HepG2 (cell line): Measurements from ENCODE around the gene ITGB1. TPM values are rescaled to one million over a fixed set of nuclear protein-coding genes. Genes with fewer than 3 reads are reported as not detected.
A peak's percentile ranks its signal among the peaks of the same experiment; 100 is the strongest.

Experiments
- ATAC-seq: fragments of 200-7000 bp; cut with Tn5 transposase; 3 replicates; pipeline ENCODE4 v1.9.1; 2020; ENCODE audit warnings: mild to moderate bottlenecking, moderate library complexity
- BruUV-seq: library from RNA; stranded (reverse); fragments of 400-500 nt; replicated peaks from 2 replicates; lab custom pipeline; 2021; lab: Mats Ljungman, UMichigan
- CTCF ChIA-PET: fragments of 300-600 bp; formaldehyde crosslinking; extraction: SDS; loops from one replicate; lab custom pipeline; 2021; ENCODE audit warnings: low total read pairs, inconsistent platforms, low intra/inter-chr PET ratio; lab: Yijun Ruan, JAX
- POLR2A ChIA-PET: fragments of 350-600 bp; sonication (Branson Sonifier 250); formaldehyde crosslinking; loops from one replicate; lab custom pipeline; 2020; ENCODE audit warnings: antibody characterized with exemption, inconsistent platforms; lab: Yijun Ruan, JAX
- DNase-seq: peaks from one replicate; pipeline ENCODE4 v3.0.0-alpha.2; 2015; ENCODE audit warnings: low spot score
- FAIRE-seq: peaks from 3 replicates; lab custom pipeline; 2011; peaks lifted over from hg19 to GRCh38; lab: Jason Lieb, UNC
- H2AFZ ChIP-seq: one replicate; pipeline ENCODE4 v1.6.1; 2011; ENCODE audit warnings: low read length, inconsistent platforms
- H3K27ac ChIP-seq: fragments of 300-600 bp; 3 replicates; pipeline ENCODE4 v1.8.0; 2011; ENCODE audit warnings: mixed run types, mild to moderate bottlenecking, mixed read lengths, low read length, inconsistent platforms; ENCODE audit not compliant: insufficient read depth; ENCODE audit errors: extremely low read length
- H3K27me3 ChIP-seq, 2 experiments: fragments of 200-600 bp in 1 of 2; 2 replicates in 1 of 2; 3 replicates in 1 of 2; pipeline versions ENCODE4 v1.6.0 to v1.8.0; 2011; ENCODE audit warnings: low read length in 2 of 2, mild to moderate bottlenecking in 2 of 2, moderate library complexity in 2 of 2, inconsistent platforms in 1 of 2; ENCODE audit not compliant: insufficient read depth in 2 of 2, control insufficient read depth in 1 of 2
- H3K36me3 ChIP-seq, 2 experiments: fragments of 200-600 bp in 1 of 2; replicated peaks in 1 of 2; 2 replicates in 1 of 2; 3 replicates in 1 of 2; pipeline versions ENCODE4 v1.5.1 to v1.8.0; 2011; ENCODE audit warnings: low read length in 2 of 2, inconsistent platforms in 1 of 2; ENCODE audit not compliant: insufficient read depth in 2 of 2, control insufficient read depth in 1 of 2
- H3K4me1 ChIP-seq: 2 replicates; pipeline ENCODE4 v1.5.1; 2012; ENCODE audit warnings: low read length, inconsistent platforms; ENCODE audit not compliant: insufficient read depth
- H3K4me2 ChIP-seq: 2 replicates; pipeline ENCODE4 v1.6.0; 2011; ENCODE audit warnings: low read depth, low read length, inconsistent platforms
- H3K4me3 ChIP-seq, 3 experiments: fragments of 200-600 bp in 1 of 3; sonication (generic), shearing (Covaris generic) in 1 of 3; replicated peaks in 1 of 3; 2 replicates each; pipeline ENCODE4 v1.5.1; 2011 to 2016; ENCODE audit warnings: low read length in 3 of 3, inconsistent platforms in 2 of 3, low read depth in 2 of 3, mild to moderate bottlenecking in 2 of 3, control low read depth in 1 of 3, mixed read lengths in 1 of 3; ENCODE audit not compliant: insufficient read depth in 1 of 3
- H3K79me2 ChIP-seq: one replicate; pipeline ENCODE4 v1.6.1; 2011; ENCODE audit warnings: low read length, inconsistent platforms; ENCODE audit not compliant: insufficient read depth
- H3K9ac ChIP-seq: 2 replicates; pipeline ENCODE4 v1.6.0; 2011; ENCODE audit warnings: mild to moderate bottlenecking, low read depth, low read length, inconsistent platforms; ENCODE audit not compliant: insufficient read depth
- H3K9me3 ChIP-seq: 2 replicates; pipeline ENCODE4 v1.5.1; 2012; ENCODE audit warnings: mild to moderate bottlenecking, low read length
- H4K20me1 ChIP-seq: 2 replicates; pipeline ENCODE4 v1.6.0; 2011; ENCODE audit warnings: inconsistent platforms, mild to moderate bottlenecking, low read length, moderate library complexity; ENCODE audit not compliant: insufficient read depth
- CENPT ChIP-seq: sonication (generic); formaldehyde crosslinking; IDR thresholded peaks from 2 replicates; pipeline ENCODE4 v1.8.0; 2022; ENCODE audit warnings: low read depth, mild to moderate bottlenecking, moderate library complexity, missing genetic modification reagents
- JARID2 ChIP-seq: sonication (generic); formaldehyde crosslinking; IDR thresholded peaks from 2 replicates; pipeline ENCODE4 v1.8.1; 2023; ENCODE audit warnings: missing genetic modification reagents, inconsistent platforms; ENCODE audit not compliant: insufficient replicate concordance
- MAFF ChIP-seq: IDR thresholded peaks from 2 replicates; pipeline ENCODE4 v1.6.1; 2011; ENCODE audit warnings: low read depth, low read length, improper control_type of control experiment
- MAFG ChIP-seq: sonication (generic); formaldehyde crosslinking; IDR thresholded peaks from 2 replicates; pipeline ENCODE4 v1.5.1; 2020; ENCODE audit warnings: mild to moderate bottlenecking, missing genetic modification reagents
- MAFK ChIP-seq, 2 experiments: IDR thresholded peaks in 1 of 2; conservative IDR thresholded peaks in 1 of 2; 2 replicates each; pipeline ENCODE4 v1.6.1; 2011; ENCODE audit warnings: improper control_type of control experiment in 2 of 2, low read length in 2 of 2
- NCOA2 ChIP-seq: sonication (generic); formaldehyde crosslinking; IDR thresholded peaks from 2 replicates; pipeline ENCODE4 v1.8.0; 2022; ENCODE audit warnings: inconsistent platforms
- PCBP1 ChIP-seq: fragments of 200-400 bp; formaldehyde crosslinking; IDR thresholded peaks from 2 replicates; pipeline ENCODE4 v1.6.1; 2017; ENCODE audit warnings: mild to moderate bottlenecking, low read depth, low read length, borderline replicate concordance
- PHF8 ChIP-seq: sonication (generic); formaldehyde crosslinking; IDR thresholded peaks from 2 replicates; pipeline ENCODE4 v1.5.0; 2020; ENCODE audit warnings: missing genetic modification reagents
- ZFYVE20 ChIP-seq: sonication (generic); formaldehyde crosslinking; IDR thresholded peaks from 2 replicates; pipeline ENCODE4 v1.8.0; 2023; ENCODE audit warnings: low read depth, mild to moderate bottlenecking, moderate library complexity, missing genetic modification reagents, borderline replicate concordance
- ZNF101 ChIP-seq: sonication (generic); formaldehyde crosslinking; IDR thresholded peaks from 2 replicates; pipeline ENCODE4 v1.4.0; 2020; ENCODE audit warnings: mild to moderate bottlenecking, low read depth, missing genetic modification reagents, borderline replicate concordance
- ZNF17 ChIP-seq: sonication (generic); formaldehyde crosslinking; IDR thresholded peaks from 2 replicates; pipeline ENCODE4 v1.5.0; 2020; ENCODE audit warnings: mild to moderate bottlenecking, missing genetic modification reagents
- ZNF431 ChIP-seq: sonication (generic); formaldehyde crosslinking; IDR thresholded peaks from 2 replicates; pipeline ENCODE4 v1.9.0; 2022; ENCODE audit warnings: missing genetic modification reagents, low read depth, mild to moderate bottlenecking, borderline replicate concordance
- ZNF552 ChIP-seq: sonication (generic); formaldehyde crosslinking; IDR thresholded peaks from 2 replicates; pipeline ENCODE4 v1.9.0; 2022; ENCODE audit warnings: missing genetic modification reagents, mild to moderate bottlenecking, borderline replicate concordance
- ZNF790 ChIP-seq: sonication (generic); formaldehyde crosslinking; IDR thresholded peaks from 2 replicates; pipeline ENCODE4 v1.8.0; 2022; ENCODE audit warnings: missing genetic modification reagents, mild to moderate bottlenecking, borderline replicate concordance
- WGBS: methylation state at CpG from one replicate; pipeline ENCODE4 v1.1.6; 2017; ENCODE audit warnings: low lambda C conversion rate; 5-methylcytosine and 5-hydroxymethylcytosine counted together
- in situ Hi-C: cut with HindIII; loops from 2 replicates; pipeline ENCODE4 v1.10.0; 2017; ENCODE audit warnings: low pct_unique_long_range_greater_than_20kb; ENCODE audit not compliant: extremely low pct_ligation_motif_present
- intact Hi-C: fragments of 100-400 bp; cut with micrococcal nuclease; formaldehyde crosslinking; loops from one replicate; pipeline ENCODE4 v1.10.0; 2022; ENCODE audit not compliant: unreplicated experiment
- polyA plus RNA-seq, 8 experiments: library from polyadenylated mRNA; depleted of rRNA in 3 of 8; stranded (reverse) in 7 of 8; unstranded in 1 of 8; fragments of >200 nt; fragmentation: Illumina TruSeq in 4 of 8; extraction: Trizol in 4 of 8; gene quantifications; 2 replicates each; pipeline versions ENCODE4 v1.2.1 to v1.2.3, GENCODE V29; 2011 to 2016; ENCODE audit warnings: low read depth in 4 of 8, missing spikeins in 1 of 8, mixed read lengths in 1 of 8; ENCODE audit not compliant: insufficient read depth in 1 of 8
- total RNA-seq, 5 experiments: library from RNA; depleted of rRNA; stranded (reverse); fragments of >200 nt; fragmentation: Illumina TruSeq; extraction: Trizol; gene quantifications; 2 replicates each; pipeline ENCODE4 v1.2.3, GENCODE V29; 2016; ENCODE audit warnings: low read depth in 1 of 5

The ITGB1 gene
- total and polyA plus RNA-seq, 2 of the 13 experiments (the other 11 are each of a cell fraction or from before 2014, with no cell fraction given), result 190 to 204 TPM

- POLR2A ChIA-PET, result interaction anchor here (0.8 to 1.2 kb wide), 3 partner anchors 18 to 833 kb away, joined by 3 to 5 read pairs (median 3); no protein-coding TSS in a partner anchor
- DNase-seq, result peak; percentile 52
- WGBS, result 70% methylated on average over 5 of the region's 5 CpGs
- TF ChIP-seq PCBP1 (no peak), ZNF101 (no peak), MAFF (peak; percentile 73), ZFYVE20 (CRISPR knock-in tag) (no peak), MAFK (conservative IDR thresholded peaks at IDR 0.05 in 1 of 2, IDR thresholded peaks at IDR 0.05 in 1 of 2; ENCODE audit: low read length in 2 of 2) (peak; percentile 71 to 77), ZNF17 (CRISPR knock-in tag) (no peak), ZNF790 (CRISPR knock-in tag) (no peak), JARID2 (CRISPR knock-in tag) (no peak)
- Histone ChIP-seq H3K79me2 (peaks cover 99% of the 10 kb centered on the region), H3K4me3 (no peak overlapping the region; a peak in 1 of 6 replicates), H3K27me3 (no peaks in the 10 kb centered on the region), H3K9ac (peak overlapping the region; percentile 13), H3K36me3 (peaks cover 5 to 30% of the 10 kb centered on the region in 2 experiments), H2AFZ (no peak overlapping the region), H3K4me2 (peak overlapping the region; percentile 71), H3K27ac (peak overlapping the region; percentile 30), H3K4me1 (peaks cover 53% of the 10 kb centered on the region), H3K9me3 (no peaks in the 10 kb centered on the region), H4K20me1 (peaks cover 45% of the 10 kb centered on the region)
- FAIRE-seq, result no peak
- CTCF ChIA-PET, result no interaction called here
- BruUV-seq, result no TSS peak
- ATAC-seq, result peak; percentile 62
- in situ Hi-C loops, result no loop called here
- intact Hi-C loops, result loop anchor here (2.0 kb wide), 1 partner anchor 71 kb away; no protein-coding TSS in a partner anchor
Observed at GRCh38 chr10:32937911-32938424, 20.1 kb downstream of the ITGB1 start.

DNA sequence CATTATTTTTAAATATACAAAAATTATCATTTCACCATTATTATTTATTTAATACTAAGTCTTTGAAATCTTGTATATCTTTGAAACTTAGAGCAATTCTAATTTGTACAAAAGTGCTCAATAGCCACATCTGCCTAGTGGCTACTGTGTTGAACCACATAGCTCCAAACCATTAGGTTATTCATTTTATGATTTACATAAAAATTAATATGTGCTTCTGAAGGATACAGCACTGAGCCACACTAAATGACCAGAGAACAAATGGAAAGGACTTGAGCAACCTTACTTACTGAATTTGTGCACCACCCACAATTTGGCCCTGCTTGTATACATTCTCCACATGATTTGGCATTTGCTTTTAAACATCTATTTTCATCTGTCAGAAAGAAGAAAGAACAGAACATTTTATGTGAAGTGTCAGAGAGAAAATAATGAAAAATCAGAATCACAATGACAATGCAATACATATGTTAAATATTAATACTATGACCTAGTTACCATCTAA, 25.8 kb downstream of the ITGB1 start:
- H3K27ac ChIP-seq, result no peak overlapping the region
- H3K79me2 ChIP-seq, result peaks cover 55% of the 10 kb centered on the region
- no peak overlapping the region for H2AFZ ChIP-seq
- peaks cover 11 to 65% of the 10 kb centered on the region in 2 experiments for H3K36me3 ChIP-seq
- H3K4me3 ChIP-seq, result no peak overlapping the region
- H3K4me2 ChIP-seq, result no peak overlapping the region
- no TSS peak for BruUV-seq
- in situ Hi-C loops (no loop called here), intact Hi-C loops (no loop called here)
- no peak for FAIRE-seq
- no peaks in the 10 kb centered on the region for H3K27me3 ChIP-seq
- H3K9me3 ChIP-seq, result no peaks in the 10 kb centered on the region
- ATAC-seq, result no peak
- DNase-seq, result no peak
- H3K4me1 ChIP-seq, result no peaks in the 10 kb centered on the region
- CTCF ChIA-PET, result no interaction called here
- no peak overlapping the region for H3K9ac ChIP-seq
- H4K20me1 ChIP-seq, result peaks cover 7% of the 10 kb centered on the region; the same call in 1 of the 2 replicates
- TF ChIP-seq NCOA2 (CRISPR knock-in tag), result no peak
- no peak for TF ChIP-seq PHF8 (CRISPR knock-in tag)
- TF ChIP-seq ZNF431 (CRISPR knock-in tag), result no peak
- TF ChIP-seq CENPT, result no peak
- no peak for TF ChIP-seq MAFG
- TF ChIP-seq ZNF552 (CRISPR knock-in tag), result no peak
- POLR2A ChIA-PET, result no interaction called here
